K562 (cell line): ENCODE data around the gene ABR. TPM values are rescaled to one million over a fixed set of nuclear protein-coding genes. Genes with fewer than 3 reads are reported as not detected.

Source experiments
- ARHGAP35 ChIP-seq: fragments of 450-650 bp; IDR thresholded peaks from 2 replicates; pipeline ENCODE4 v1.6.1; 2018; ENCODE audit not compliant: partially characterized antibody
- BMI1 ChIP-seq: fragments of 150-350 bp; IDR thresholded peaks from 2 replicates; pipeline ENCODE4 v1.6.1; 2014; ENCODE audit warnings: low read length
- CBX1 ChIP-seq: sonication (generic); IDR thresholded peaks from 2 replicates; pipeline ENCODE4 v1.6.1; 2016; ENCODE audit warnings: antibody characterized with exemption, low read depth, mild to moderate bottlenecking
- CREM ChIP-seq: IDR thresholded peaks from 2 replicates; pipeline ENCODE4 v1.6.1; 2014; ENCODE audit warnings: antibody characterized with exemption, low read depth
- GABPB2 ChIP-seq: fragments of 250-450 bp; sonication (Bioruptor Pico); conservative IDR thresholded peaks from 2 replicates; pipeline ENCODE4 v1.5.1; 2021; ENCODE audit warnings: mild to moderate bottlenecking
- HNRNPLL ChIP-seq: fragments of 200-400 bp; formaldehyde crosslinking; IDR thresholded peaks from 2 replicates; pipeline ENCODE4 v1.6.1; 2017; ENCODE audit warnings: low read length, low read depth, mild to moderate bottlenecking; ENCODE audit not compliant: poor library complexity, severe bottlenecking
- HNRNPUL1 ChIP-seq: fragments of 200-400 bp; formaldehyde crosslinking; IDR thresholded peaks from 2 replicates; pipeline ENCODE4 v1.6.1; 2017; ENCODE audit warnings: low read length
- L3MBTL2 ChIP-seq: fragments of 450-650 bp; IDR thresholded peaks from 2 replicates; pipeline ENCODE4 v1.6.1; 2016; ENCODE audit warnings: mild to moderate bottlenecking, moderate library complexity
- MGA ChIP-seq: fragments of 450-650 bp; IDR thresholded peaks from 2 replicates; pipeline ENCODE4 v1.6.1; 2016; ENCODE audit warnings: mild to moderate bottlenecking, moderate library complexity
- NFATC3 ChIP-seq: fragments of 450-650 bp; IDR thresholded peaks from 2 replicates; pipeline ENCODE4 v1.6.1; 2017; ENCODE audit warnings: mild to moderate bottlenecking
- NRF1 ChIP-seq, 2 experiments: fragments of 450-650 bp; IDR thresholded peaks in 1 of 2; conservative IDR thresholded peaks in 1 of 2; 2 replicates each; pipeline ENCODE4 v1.6.1; 2014; ENCODE audit warnings: mild to moderate bottlenecking in 2 of 2
- PTRF ChIP-seq: fragments of 450-650 bp; IDR thresholded peaks from 2 replicates; pipeline ENCODE4 v1.6.1; 2016; ENCODE audit warnings: mild to moderate bottlenecking, missing genetic modification characterization, missing compliant biosample characterization
- PURB ChIP-seq: sonication (generic); formaldehyde crosslinking; IDR thresholded peaks from 2 replicates; pipeline ENCODE4 v1.9.0; 2021; ENCODE audit warnings: low read depth, mild to moderate bottlenecking, missing genetic modification reagents
- SMARCE1 ChIP-seq: fragments of 450-650 bp; IDR thresholded peaks from 2 replicates; pipeline ENCODE4 v1.7.1; 2016; ENCODE audit warnings: mild to moderate bottlenecking
- XRCC4 ChIP-seq: IDR thresholded peaks from one replicate; pipeline ENCODE4 v1.6.1; 2011; ENCODE audit not compliant: insufficient read depth, insufficient read length; ENCODE audit errors: extremely low read depth
- ZFP36 ChIP-seq: fragments of 150-350 bp; IDR thresholded peaks from 2 replicates; pipeline ENCODE4 v1.6.1; 2018; ENCODE audit warnings: low read length, low read depth; ENCODE audit not compliant: partially characterized antibody
- ZNF586 ChIP-seq: fragments of 450-650 bp; formaldehyde crosslinking; conservative IDR thresholded peaks from 2 replicates; pipeline ENCODE4 v1.4.0; 2020; ENCODE audit warnings: mild to moderate bottlenecking, moderate library complexity
- ZNF75A ChIP-seq: fragments of 450-650 bp; formaldehyde crosslinking; IDR thresholded peaks from 2 replicates; pipeline ENCODE4 v1.4.0; 2020; ENCODE audit warnings: mild to moderate bottlenecking
- ZZZ3 ChIP-seq: fragments of 450-650 bp; IDR thresholded peaks from 2 replicates; pipeline ENCODE4 v1.6.1; 2016; ENCODE audit warnings: antibody characterized with exemption, mild to moderate bottlenecking, moderate library complexity
- polyA plus RNA-seq, 8 experiments: library from polyadenylated mRNA; depleted of rRNA in 4 of 8; stranded (reverse) in 5 of 8; unstranded in 3 of 8; fragments of >200 nt; fragmentation: Nextera tagmentation in 2 of 8; fragmentation: Illumina TruSeq in 1 of 8; extraction: Ambion mirVana in 2 of 8; extraction: Trizol in 1 of 8; gene quantifications; 2 replicates each; pipeline versions ENCODE4 v1.2.1 to v1.2.3, GENCODE V29; 2011 to 2014; ENCODE audit warnings: inconsistent platforms in 1 of 8, missing spikeins in 1 of 8
- total RNA-seq, 7 experiments: library from RNA; depleted of rRNA in 6 of 7; stranded (reverse); fragments of >200 nt in 6 of 7; fragmentation: Illumina TruSeq in 2 of 7; extraction: Trizol in 2 of 7; gene quantifications; 2 replicates each; pipeline versions ENCODE4 v1.2.1 to v1.2.3, GENCODE V29; 2011 to 2021; ENCODE audit warnings: low replicate concordance in 1 of 7
- TF ChIP-seq, protein P1 (sequence below): fragments of 450-650 bp; formaldehyde crosslinking; IDR thresholded peaks from 2 replicates; pipeline ENCODE4 v1.4.0; 2022; ENCODE audit warnings: missing genetic modification characterization

Gene ABR
- total and polyA plus RNA-seq, 9 of the 15 experiments (the other 6 are each of a cell fraction or from before 2014, with no cell fraction given): 0.07 to 1.6 (median 0.37) TPM; not detected in 1

GRCh38 chr17:1137465-1137894, 42.3 kb downstream of the ABR start (continued):
- TF ChIP-seq, protein P1, sequence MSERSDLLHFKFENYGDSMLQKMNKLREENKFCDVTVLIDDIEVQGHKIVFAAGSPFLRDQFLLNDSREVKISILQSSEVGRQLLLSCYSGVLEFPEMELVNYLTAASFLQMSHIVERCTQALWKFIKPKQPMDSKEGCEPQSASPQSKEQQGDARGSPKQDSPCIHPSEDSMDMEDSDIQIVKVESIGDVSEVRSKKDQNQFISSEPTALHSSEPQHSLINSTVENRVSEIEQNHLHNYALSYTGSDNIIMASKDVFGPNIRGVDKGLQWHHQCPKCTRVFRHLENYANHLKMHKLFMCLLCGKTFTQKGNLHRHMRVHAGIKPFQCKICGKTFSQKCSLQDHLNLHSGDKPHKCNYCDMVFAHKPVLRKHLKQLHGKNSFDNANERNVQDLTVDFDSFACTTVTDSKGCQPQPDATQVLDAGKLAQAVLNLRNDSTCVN (CRISPR knock-in tag): no peak
- TF ChIP-seq MGA (peak; percentile 71), HNRNPLL (peak; percentile 30), PTRF (tag) (no peak), ZFP36 (no peak), NFATC3 (no peak), ZNF75A (CRISPR knock-in tag) (no peak), CBX1 (0 out of 2 replicates have a peak, but pooled peaks have one; percentile 29), GABPB2 (CRISPR knock-in tag) (no peak), CREM (peak; percentile 76), NRF1 (conservative IDR thresholded peaks at IDR 0.05 in 1 of 2, IDR thresholded peaks at IDR 0.05 in 1 of 2) (peak; percentile 51 to 61), ZZZ3 (no peak), L3MBTL2 (peak; percentile 79), HNRNPUL1 (no peak), XRCC4 (no peak), ZNF586 (CRISPR knock-in tag) (no peak), SMARCE1 (no peak), BMI1 (no peak), ARHGAP35 (no peak), PURB (CRISPR knock-in tag) (no peak)
